HCT116 (cell line): ENCODE results near the gene PDE6G. TPM values are rescaled to one million over a fixed set of nuclear protein-coding genes. Genes with fewer than 3 reads are reported as not detected.

ENCODE experiments used
- ATAC-seq: fragments of 200-7000 bp; cut with Tn5 transposase; 2 replicates; pipeline ENCODE4 v1.9.1; 2020; ENCODE audit warnings: mild to moderate bottlenecking, moderate library complexity
- BruUV-seq: library from RNA; stranded (reverse); fragments of 400-500 nt; replicated peaks from 2 replicates; lab custom pipeline; 2021; lab: Mats Ljungman, UMichigan
- CTCF ChIA-PET: fragments of 300-600 bp; sonication (Branson Sonifier 250); formaldehyde crosslinking; loops from one replicate; lab custom pipeline; 2021; ENCODE audit warnings: antibody characterized with exemption; lab: Charles Lee
- POLR2A ChIA-PET: fragments of 300-600, 350-600 bp; sonication (Branson Sonifier 250); formaldehyde crosslinking; loops from one replicate; lab custom pipeline; 2021; ENCODE audit warnings: antibody characterized with exemption; lab: Charles Lee
- RAD21 ChIA-PET, 2 experiments: fragments of 300-600 bp; sonication (Branson Sonifier 250); formaldehyde crosslinking; loops; one replicate each; lab custom pipeline; 2023; ENCODE audit warnings: low total read pairs in 2 of 2; ENCODE audit not compliant: uncharacterized antibody in 2 of 2, unreplicated experiment in 2 of 2, low non-redundant PET in 1 of 2; lab: Charles Lee
- DNase-seq: peaks from one replicate; pipeline ENCODE4 v3.0.0-alpha.2; 2010; ENCODE audit warnings: low read depth, low spot score
- H2AFZ ChIP-seq: fragments of 200-600 bp; shearing (Covaris generic), sonication (generic); 2 replicates; pipeline ENCODE4 v1.6.1; 2017; ENCODE audit warnings: low read depth, mixed run types, mixed read lengths, antibody characterized with exemption, low read length; ENCODE audit not compliant: poor library complexity, severe bottlenecking
- H3K27ac ChIP-seq: 2 replicates; pipeline ENCODE4 v1.5.1; 2012; ENCODE audit warnings: low read depth, low read length
- H3K27me3 ChIP-seq: fragments of 200-600 bp; sonication (generic); 2 replicates; pipeline ENCODE4 v1.6.1; 2016; ENCODE audit warnings: mixed run types, low read length, mixed read lengths; ENCODE audit not compliant: insufficient read depth
- H3K36me3 ChIP-seq, 2 experiments: fragments of 200-500 bp in 1 of 2; fragments of 200-600 bp in 1 of 2; sonication (Bioruptor generic) in 1 of 2; sonication (generic) in 1 of 2; 2 replicates each; pipeline versions ENCODE4 v1.5.1 to v1.6.1; 2014 to 2016; ENCODE audit warnings: low read length in 2 of 2, inconsistent platforms in 1 of 2, mixed read lengths in 1 of 2, mixed run types in 1 of 2; ENCODE audit not compliant: insufficient read depth in 2 of 2, control insufficient read depth in 1 of 2
- H3K4me1 ChIP-seq, 2 experiments: fragments of 200-600 bp in 1 of 2; sonication (generic) in 1 of 2; 2 replicates each; pipeline versions ENCODE4 v1.5.1 to v1.6.1; 2012 to 2017; ENCODE audit warnings: low read length in 2 of 2, inconsistent platforms in 1 of 2, mild to moderate bottlenecking in 1 of 2, mixed read lengths in 1 of 2, mixed run types in 1 of 2, moderate library complexity in 1 of 2; ENCODE audit not compliant: insufficient read depth in 2 of 2, control insufficient read depth in 1 of 2
- H3K4me2 ChIP-seq: fragments of 200-600 bp; sonication (generic); 2 replicates; pipeline ENCODE4 v1.6.1; 2017; ENCODE audit warnings: mixed run types, low read length, mixed read lengths
- H3K4me3 ChIP-seq, 2 experiments: fragments of 200-600 bp in 1 of 2; sonication (generic) in 1 of 2; replicated peaks in 1 of 2; 2 replicates each; pipeline ENCODE4 v1.5.1; 2011 to 2016; ENCODE audit warnings: low read length in 2 of 2, control low read depth in 1 of 2, low read depth in 1 of 2, mild to moderate bottlenecking in 1 of 2, mixed read lengths in 1 of 2, mixed run types in 1 of 2
- H3K79me2 ChIP-seq: fragments of 200-600 bp; sonication (generic); 2 replicates; pipeline ENCODE4 v1.6.1; 2017; ENCODE audit warnings: mild to moderate bottlenecking, mixed run types, low read length, moderate library complexity, mixed read lengths; ENCODE audit not compliant: insufficient read depth
- H3K9ac ChIP-seq: fragments of 200-600 bp; sonication (generic); 2 replicates; pipeline ENCODE4 v1.6.1; 2016; ENCODE audit warnings: low read length, mixed read lengths
- H3K9me2 ChIP-seq: fragments of 200-600 bp; sonication (generic), shearing (Covaris generic); 2 replicates; pipeline ENCODE4 v1.6.1; 2017; ENCODE audit warnings: mixed run types, mild to moderate bottlenecking, moderate library complexity; ENCODE audit not compliant: insufficient read depth
- H3K9me3 ChIP-seq, 2 experiments: fragments of 200-500 bp in 1 of 2; fragments of 200-600 bp in 1 of 2; sonication (Bioruptor generic) in 1 of 2; sonication (generic) in 1 of 2; 2 replicates each; pipeline ENCODE4 v1.6.1; 2014 to 2017; ENCODE audit warnings: low read length in 2 of 2, mixed read lengths in 2 of 2, inconsistent platforms in 1 of 2, low read depth in 1 of 2, mild to moderate bottlenecking in 1 of 2, mixed run types in 1 of 2, moderate library complexity in 1 of 2; ENCODE audit not compliant: control insufficient read depth in 1 of 2, insufficient read depth in 1 of 2
- H4K20me1 ChIP-seq: fragments of 200-600 bp; sonication (generic), shearing (Covaris generic); 2 replicates; pipeline ENCODE4 v1.6.1; 2017; ENCODE audit warnings: mixed run types, mild to moderate bottlenecking, moderate library complexity; ENCODE audit not compliant: insufficient read depth
- CBX3 ChIP-seq: IDR thresholded peaks from 2 replicates; pipeline ENCODE4 v1.6.1; 2012; ENCODE audit warnings: low read depth
- CTCF ChIP-seq, 3 experiments: fragments of 200-600 bp in 1 of 3; sonication (generic) in 1 of 3; IDR thresholded peaks in 2 of 3; conservative IDR thresholded peaks in 1 of 3; 2 replicates each; pipeline ENCODE4 v1.5.1; 2012 to 2017; ENCODE audit warnings: low read depth in 2 of 3, low read length in 2 of 3, antibody characterized with exemption in 1 of 3, borderline replicate concordance in 1 of 3, control low read depth in 1 of 3, mild to moderate bottlenecking in 1 of 3, mixed read lengths in 1 of 3, mixed run types in 1 of 3, moderate library complexity in 1 of 3; ENCODE audit not compliant: insufficient read depth in 1 of 3
- EGR1 ChIP-seq: IDR thresholded peaks from 2 replicates; pipeline ENCODE4 v1.6.1; 2012; ENCODE audit warnings: low read depth
- EZH2 ChIP-seq: fragments of 200-600 bp; sonication (generic); IDR thresholded peaks from 2 replicates; pipeline ENCODE4 v1.6.1; 2017; ENCODE audit warnings: antibody characterized with exemption, mixed run types
- FOSL1 ChIP-seq: IDR thresholded peaks from 2 replicates; pipeline ENCODE4 v1.6.1; 2012; ENCODE audit warnings: low read depth
- JUND ChIP-seq: IDR thresholded peaks from 2 replicates; pipeline ENCODE4 v1.6.1; 2012
- MAX ChIP-seq: IDR thresholded peaks from 2 replicates; pipeline ENCODE4 v1.6.1; 2012
- POLR2A ChIP-seq: IDR thresholded peaks from 2 replicates; pipeline ENCODE4 v1.7.0; 2011; ENCODE audit warnings: borderline replicate concordance; ENCODE audit not compliant: insufficient read depth, insufficient read length; ENCODE audit errors: extremely low read depth
- POLR2AphosphoS5 ChIP-seq: IDR thresholded peaks from 2 replicates; pipeline ENCODE4 v1.6.1; 2011; ENCODE audit warnings: mild to moderate bottlenecking, low read depth, low read length, moderate library complexity
- REST ChIP-seq: IDR thresholded peaks from 2 replicates; pipeline ENCODE4 v1.6.1; 2012; ENCODE audit warnings: low read depth
- SIN3A ChIP-seq: IDR thresholded peaks from 2 replicates; pipeline ENCODE4 v1.6.1; 2012; ENCODE audit warnings: low read depth
- SRF ChIP-seq: IDR thresholded peaks from 2 replicates; pipeline ENCODE4 v1.6.1; 2012; ENCODE audit warnings: low read depth
- TCF7L2 ChIP-seq: IDR thresholded peaks from 2 replicates; pipeline ENCODE4 v1.7.0; 2011; ENCODE audit warnings: borderline replicate concordance, inconsistent platforms; ENCODE audit not compliant: insufficient read depth, insufficient read length; ENCODE audit errors: extremely low read depth
- YY1 ChIP-seq: IDR thresholded peaks from 2 replicates; pipeline ENCODE4 v1.6.1; 2011; ENCODE audit warnings: low read length, low read depth, moderate library complexity, mild to moderate bottlenecking; ENCODE audit not compliant: insufficient replicate concordance; ENCODE audit errors: extremely low read depth
- ZBTB33 ChIP-seq: IDR thresholded peaks from 2 replicates; pipeline ENCODE4 v1.6.1; 2011; ENCODE audit warnings: mild to moderate bottlenecking, low read length, moderate library complexity; ENCODE audit not compliant: insufficient replicate concordance; ENCODE audit errors: extremely low read depth
- ZFX ChIP-seq: fragments of 450-650 bp; IDR thresholded peaks from 2 replicates; pipeline ENCODE4 v1.6.1; 2017
- ZNF274 ChIP-seq: fragments of 200-500 bp; sonication (Bioruptor generic); IDR thresholded peaks from 2 replicates; pipeline ENCODE4 v1.6.1; 2014; ENCODE audit warnings: mild to moderate bottlenecking, low read depth, low read length, inconsistent platforms
- intact Hi-C: fragments of 100-400 bp; cut with micrococcal nuclease; formaldehyde crosslinking; loops from 2 replicates; pipeline ENCODE4 v1.10.0; 2022
- total RNA-seq: library from RNA; stranded (reverse); gene quantifications from one replicate; pipeline ENCODE4 v1.2.1, GENCODE V29; 2021; ENCODE audit not compliant: unreplicated experiment

PDE6G gene
- total RNA-seq, 1 experiment from 2014 or later = not detected

- Histone ChIP-seq H3K9ac (peak within 1 kb of the TSS; percentile 85), H3K4me3 (peak within 1 kb of the TSS; percentile 86 to 99), H3K9me2 (no peaks in the 10 kb centered on the region), H2AFZ (no peak within 1 kb of the TSS), H4K20me1 (peaks cover 6% of the 10 kb centered on the region; the same call in 1 of the 2 replicates), H3K27me3 (no peaks in the 10 kb centered on the region), H3K36me3 (peaks cover 18 to 40% of the 10 kb centered on the region in 2 experiments), H3K4me1 (peaks cover 18 to 23% of the 10 kb centered on the region in 2 experiments), H3K27ac (peak within 1 kb of the TSS; percentile 92), H3K4me2 (peak within 1 kb of the TSS; percentile 100), H3K79me2 (peaks cover 73% of the 10 kb centered on the region), H3K9me3 (no peaks in the 10 kb centered on the region)
- intact Hi-C loops = loop anchor here (1.0 to 2.0 kb wide), 2 partner anchors 17 to 19 kb away; partner anchors contain the start of gene MRPL12
- RAD21 ChIA-PET = interaction anchor here (0.7 to 1.2 kb wide), 5 partner anchors 8 to 157 kb away, joined by 4 to 5 read pairs (median 4); partner anchors contain the start of genes CCDC137 (in 1 of the 2), MRPL12 (in 1 of the 2) and OXLD1 (in 1 of the 2)
- ATAC-seq = peak; percentile 95
- POLR2A ChIA-PET = interaction anchor here (0.6 to 4.4 kb wide), 13 partner anchors 8 to 171 kb away, joined by 3 to 33 read pairs (median 5); partner anchors contain the start of genes ACTG1, CCDC137, MRPL12 and OXLD1
- no TSS peak for BruUV-seq
- CTCF ChIA-PET = interaction anchor here (1.2 kb wide), 1 partner anchor 9 kb away, joined by 8 read pairs; no protein-coding TSS in a partner anchor
- peak; percentile 100 for DNase-seq
- TF ChIP-seq POLR2A (peak; percentile 66), FOSL1 (no peak), POLR2AphosphoS5 (peak; percentile 82), ZBTB33 (no peak), TCF7L2 (no peak), REST (no peak), SRF (no peak), EZH2 (no peak), EGR1 (no peak; the same call in 1 of the 2 replicates), ZNF274 (no peak), MAX (peak; percentile 83), CBX3 (no peak), YY1 (peak; percentile 17), CTCF (IDR thresholded peaks at IDR 0.05 in 2 of 3, conservative IDR thresholded peaks at IDR 0.05 in 1 of 3; ENCODE audit: borderline replicate concordance in 1 of 3, insufficient read depth in 1 of 3, low read depth in 2 of 3, low read length in 2 of 3) (no peak), JUND (no peak), ZFX (peak; percentile 90; the same call in 1 of the 2 replicates), SIN3A (peak; percentile 94; the same call in 1 of the 2 replicates)
Measured at GRCh38 chr17:81683584-81684441, 27.5 kb upstream of the PDE6G start, which contains the start of the genes ARL16 and HGS. TSS of gene ARL16 (minus strand) at chr17:81683797. CDS start at chr17:81683753, 44 bp downstream. TSS of gene HGS (plus strand) at chr17:81684011. CDS start at chr17:81684067, 56 bp downstream.
